ENCODE results near the gene RNF214.
A peak's percentile ranks its signal among the peaks of the same experiment; 100 is the strongest.
"Not testable (repeated sequence)": the region's sequence is repeated elsewhere in the genome, so short reads cannot be mapped to it uniquely, and the experiment has no call there.

RNF214 gene

DNA sequence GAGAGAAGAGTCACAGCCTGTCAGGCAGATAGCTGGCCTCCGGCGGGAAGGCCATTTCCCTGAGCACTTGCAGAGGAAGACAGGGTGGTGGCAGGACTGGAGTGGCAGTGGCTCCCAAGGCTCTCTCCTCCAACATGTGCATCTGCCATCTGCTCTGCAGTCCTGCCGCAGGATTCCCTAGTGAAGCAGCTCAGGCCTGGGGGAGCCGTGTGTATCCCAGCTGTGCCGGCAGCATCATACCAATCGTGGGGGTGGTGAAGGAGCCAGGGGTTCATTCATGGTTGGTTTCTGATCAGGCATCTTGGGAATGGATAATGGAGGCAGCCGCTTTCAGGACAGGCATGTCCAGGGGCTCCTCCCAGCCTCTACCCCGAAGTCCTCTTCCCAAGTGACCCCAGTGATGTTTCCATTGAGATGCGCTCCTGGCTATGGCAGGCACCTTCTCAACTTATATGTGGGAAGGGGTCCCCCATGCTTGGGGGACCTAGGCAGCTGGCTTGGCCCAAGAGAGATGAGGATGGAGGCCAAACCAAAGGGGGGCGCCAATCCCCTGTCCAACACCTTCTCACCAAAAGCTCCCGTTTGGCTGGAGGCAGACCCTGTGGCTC lies 27.2 kb upstream of the RNF214 start:
- peaks cover 12% of the 10 kb centered on the region for H3K36me3 ChIP-seq (ENCODE audit: insufficient read depth, low read length)
- no peak overlapping the region for H3K4me2 ChIP-seq (ENCODE audit: insufficient read depth, low read length)
- DNase-seq (no peak), ATAC-seq (ENCODE audit: insufficient read depth, low read depth) (no peak)
- no peak overlapping the region for H3K27ac ChIP-seq (ENCODE audit: low read length)
- H3K4me1 ChIP-seq (ENCODE audit: insufficient read depth, low read length): no peaks in the 10 kb centered on the region
- no peaks in the 10 kb centered on the region for H3K79me2 ChIP-seq (ENCODE audit: insufficient read depth, low read length)
- H3K27me3 ChIP-seq (ENCODE audit: insufficient read depth, low read length, poor library complexity): no peaks in the 10 kb centered on the region
- H2AFZ ChIP-seq (ENCODE audit: low read depth, low read length): no peak overlapping the region
- H3K9me3 ChIP-seq (ENCODE audit: insufficient read depth, low read length, severe bottlenecking): no peaks in the 10 kb centered on the region
- H4K20me1 ChIP-seq (ENCODE audit: insufficient read depth, low read length): no peaks in the 10 kb centered on the region
- no peak overlapping the region for H3K4me3 ChIP-seq (ENCODE audit: low read depth in 1 of 2, low read length in 2 of 2)
- no peak overlapping the region for H3K9ac ChIP-seq (ENCODE audit: low read depth, low read length)
- no peak for TF ChIP-seq EZH2 (IDR thresholded peaks at IDR 0.05; ENCODE audit: borderline replicate concordance, low read depth, low read length, severe bottlenecking)
- TF ChIP-seq, protein P1, sequence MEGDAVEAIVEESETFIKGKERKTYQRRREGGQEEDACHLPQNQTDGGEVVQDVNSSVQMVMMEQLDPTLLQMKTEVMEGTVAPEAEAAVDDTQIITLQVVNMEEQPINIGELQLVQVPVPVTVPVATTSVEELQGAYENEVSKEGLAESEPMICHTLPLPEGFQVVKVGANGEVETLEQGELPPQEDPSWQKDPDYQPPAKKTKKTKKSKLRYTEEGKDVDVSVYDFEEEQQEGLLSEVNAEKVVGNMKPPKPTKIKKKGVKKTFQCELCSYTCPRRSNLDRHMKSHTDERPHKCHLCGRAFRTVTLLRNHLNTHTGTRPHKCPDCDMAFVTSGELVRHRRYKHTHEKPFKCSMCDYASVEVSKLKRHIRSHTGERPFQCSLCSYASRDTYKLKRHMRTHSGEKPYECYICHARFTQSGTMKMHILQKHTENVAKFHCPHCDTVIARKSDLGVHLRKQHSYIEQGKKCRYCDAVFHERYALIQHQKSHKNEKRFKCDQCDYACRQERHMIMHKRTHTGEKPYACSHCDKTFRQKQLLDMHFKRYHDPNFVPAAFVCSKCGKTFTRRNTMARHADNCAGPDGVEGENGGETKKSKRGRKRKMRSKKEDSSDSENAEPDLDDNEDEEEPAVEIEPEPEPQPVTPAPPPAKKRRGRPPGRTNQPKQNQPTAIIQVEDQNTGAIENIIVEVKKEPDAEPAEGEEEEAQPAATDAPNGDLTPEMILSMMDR (IDR thresholded peaks at IDR 0.05; ENCODE audit: borderline replicate concordance, extremely low read depth, low read length, poor library complexity, severe bottlenecking): no peak

DNA sequence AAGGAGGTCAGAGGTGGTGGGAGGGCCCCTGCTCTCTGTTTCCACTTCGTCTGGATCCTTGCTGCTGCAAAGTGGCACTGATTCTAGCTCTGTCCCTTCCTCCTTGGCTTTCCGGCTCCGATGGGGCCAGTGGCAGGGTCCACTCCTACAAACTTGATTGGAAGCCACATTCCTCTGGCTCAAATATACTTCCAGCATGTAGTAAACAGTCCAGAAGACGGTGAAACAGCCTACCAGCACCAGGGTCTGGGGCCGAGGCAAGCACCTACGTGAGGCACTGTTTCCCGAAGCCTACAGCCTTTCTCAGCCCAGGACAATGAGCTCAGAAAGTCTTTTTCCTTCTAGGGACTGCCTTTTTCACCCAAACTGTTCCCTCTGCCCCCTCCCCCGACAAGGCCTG lies 26.4 kb upstream of the RNF214 start:
- not testable (repeated sequence) for H4K20me1 ChIP-seq (ENCODE audit: insufficient read depth, low read length); H2AFZ ChIP-seq (ENCODE audit: low read depth, low read length); H3K4me2 ChIP-seq (ENCODE audit: insufficient read depth, low read length); H3K79me2 ChIP-seq (ENCODE audit: insufficient read depth, low read length); ATAC-seq (ENCODE audit: insufficient read depth, low read depth); H3K4me3 ChIP-seq (ENCODE audit: low read depth in 1 of 2, low read length in 2 of 2); DNase-seq; H3K9me3 ChIP-seq (ENCODE audit: insufficient read depth, low read length, severe bottlenecking); H3K9ac ChIP-seq (ENCODE audit: low read depth, low read length); H3K4me1 ChIP-seq (ENCODE audit: insufficient read depth, low read length); H3K27me3 ChIP-seq (ENCODE audit: insufficient read depth, low read length, poor library complexity); H3K27ac ChIP-seq (ENCODE audit: low read length)
- H3K36me3 ChIP-seq (ENCODE audit: insufficient read depth, low read length): peaks cover 12% of the 10 kb centered on the region

DNA sequence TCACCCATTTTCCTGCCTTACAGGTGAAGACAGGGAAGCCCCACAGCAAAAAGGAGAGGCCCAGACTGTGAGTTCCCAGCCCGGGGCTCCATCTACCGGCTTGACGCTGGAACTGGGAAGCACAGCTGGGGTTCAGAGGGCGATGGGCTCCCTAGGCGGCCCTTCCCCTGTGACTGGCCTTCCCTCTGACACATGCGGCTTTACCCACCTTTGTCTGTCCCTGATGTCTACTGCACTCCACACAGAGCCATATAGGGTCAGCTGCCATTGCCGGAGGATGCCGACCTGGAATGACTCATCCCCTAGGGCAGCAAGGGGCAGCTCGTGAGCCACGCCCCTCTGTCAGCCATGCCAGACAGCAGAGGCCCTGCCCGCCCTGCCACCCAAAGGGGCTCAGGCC lies 25.6 kb upstream of the RNF214 start:
- H3K4me3 ChIP-seq (ENCODE audit: low read depth in 1 of 2, low read length in 2 of 2); H3K9ac ChIP-seq (ENCODE audit: low read depth, low read length); H2AFZ ChIP-seq (ENCODE audit: low read depth, low read length); H3K4me2 ChIP-seq (ENCODE audit: insufficient read depth, low read length); ATAC-seq (ENCODE audit: insufficient read depth, low read depth); H3K4me1 ChIP-seq (ENCODE audit: insufficient read depth, low read length); H3K27me3 ChIP-seq (ENCODE audit: insufficient read depth, low read length, poor library complexity); H4K20me1 ChIP-seq (ENCODE audit: insufficient read depth, low read length); H3K27ac ChIP-seq (ENCODE audit: low read length); H3K79me2 ChIP-seq (ENCODE audit: insufficient read depth, low read length); H3K9me3 ChIP-seq (ENCODE audit: insufficient read depth, low read length, severe bottlenecking); DNase-seq: not testable (repeated sequence)
- peaks cover 18% of the 10 kb centered on the region for H3K36me3 ChIP-seq (ENCODE audit: insufficient read depth, low read length)

- not testable (repeated sequence) for H3K27ac ChIP-seq (ENCODE audit: low read length); H4K20me1 ChIP-seq (ENCODE audit: insufficient read depth, low read length); H3K9me3 ChIP-seq (ENCODE audit: insufficient read depth, low read length, severe bottlenecking); H3K27me3 ChIP-seq (ENCODE audit: insufficient read depth, low read length, poor library complexity); H2AFZ ChIP-seq (ENCODE audit: low read depth, low read length); H3K4me2 ChIP-seq (ENCODE audit: insufficient read depth, low read length); DNase-seq; H3K4me3 ChIP-seq (ENCODE audit: low read depth in 1 of 2, low read length in 2 of 2); ATAC-seq (ENCODE audit: insufficient read depth, low read depth); H3K9ac ChIP-seq (ENCODE audit: low read depth, low read length); H3K79me2 ChIP-seq (ENCODE audit: insufficient read depth, low read length); H3K4me1 ChIP-seq (ENCODE audit: insufficient read depth, low read length)
- H3K36me3 ChIP-seq (ENCODE audit: insufficient read depth, low read length): peaks cover 18% of the 10 kb centered on the region
Measured at GRCh38 chr11:117207481-117207880, 25.0 kb upstream of the RNF214 start.

DNA sequence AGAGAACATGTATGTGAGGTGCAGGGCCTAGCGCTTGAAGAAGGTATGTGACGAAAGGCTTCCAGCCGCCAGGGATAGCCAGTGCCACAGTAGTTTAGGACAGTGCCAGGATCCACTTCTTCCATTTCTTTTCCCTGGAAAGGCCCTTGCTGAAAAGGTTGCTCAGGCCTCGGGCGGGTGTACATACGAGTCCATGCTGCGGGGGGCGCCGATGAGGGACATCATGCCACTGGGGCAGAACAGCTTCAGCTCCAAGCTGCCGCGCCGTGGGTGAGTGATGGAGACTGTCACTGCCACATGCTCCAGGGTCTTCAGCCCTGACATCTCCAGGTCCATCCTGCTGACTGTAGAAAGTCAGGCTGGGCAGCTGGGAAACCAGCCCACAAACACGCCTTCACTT lies 23.8 kb upstream of the RNF214 start:
- DNase-seq; H2AFZ ChIP-seq (ENCODE audit: low read depth, low read length); H3K9me3 ChIP-seq (ENCODE audit: insufficient read depth, low read length, severe bottlenecking); H4K20me1 ChIP-seq (ENCODE audit: insufficient read depth, low read length); H3K79me2 ChIP-seq (ENCODE audit: insufficient read depth, low read length); H3K27me3 ChIP-seq (ENCODE audit: insufficient read depth, low read length, poor library complexity); ATAC-seq (ENCODE audit: insufficient read depth, low read depth); H3K27ac ChIP-seq (ENCODE audit: low read length); H3K4me3 ChIP-seq (ENCODE audit: low read depth in 1 of 2, low read length in 2 of 2); H3K4me2 ChIP-seq (ENCODE audit: insufficient read depth, low read length); H3K9ac ChIP-seq (ENCODE audit: low read depth, low read length); H3K4me1 ChIP-seq (ENCODE audit: insufficient read depth, low read length): not testable (repeated sequence)
- H3K36me3 ChIP-seq (ENCODE audit: insufficient read depth, low read length): peaks cover 29% of the 10 kb centered on the region
- TF ChIP-seq, protein P1 (IDR thresholded peaks at IDR 0.05; ENCODE audit: borderline replicate concordance, extremely low read depth, low read length, poor library complexity, severe bottlenecking): peak; percentile 15

DNA sequence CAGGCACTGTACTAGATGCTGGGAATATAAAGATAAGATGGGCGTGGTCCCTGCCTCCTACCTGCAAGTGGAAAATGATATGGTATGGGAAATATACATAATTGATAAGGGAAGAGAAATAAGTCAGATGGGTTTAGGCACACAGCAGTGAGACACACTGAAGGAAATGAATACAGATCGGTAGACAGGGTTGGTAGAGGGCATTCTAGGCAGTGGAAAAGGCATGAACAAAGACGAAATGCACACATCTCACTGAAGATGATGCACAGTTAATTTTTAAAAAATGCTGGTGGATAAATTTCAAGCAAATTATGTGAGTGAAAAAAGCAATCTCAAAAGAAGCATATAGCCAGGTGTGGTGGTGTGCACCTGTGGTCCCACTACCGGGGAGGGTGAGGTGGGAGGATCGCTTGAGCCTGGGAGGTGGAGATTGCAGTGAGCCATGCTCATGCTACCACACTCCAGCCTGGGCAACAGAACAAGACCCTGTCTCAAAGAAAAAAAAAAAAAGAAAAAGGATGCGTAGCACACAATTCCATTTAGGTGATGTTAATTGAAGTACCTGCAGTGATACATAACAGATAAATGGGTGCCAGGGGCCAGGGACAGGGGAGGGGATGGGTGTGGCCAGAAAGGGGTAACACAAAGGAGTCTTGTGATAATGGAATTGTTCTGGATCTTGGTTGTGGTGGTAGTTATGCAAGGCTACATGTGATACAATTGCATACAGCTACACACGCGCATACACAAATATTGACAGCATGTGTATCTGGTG lies 22.9 kb upstream of the RNF214 start:
- ATAC-seq (ENCODE audit: insufficient read depth, low read depth); H3K27me3 ChIP-seq (ENCODE audit: insufficient read depth, low read length, poor library complexity): not testable (repeated sequence)

More for the DNA sequence above, 22.9 kb upstream of the RNF214 start:
- H3K36me3 ChIP-seq (ENCODE audit: insufficient read depth, low read length): peaks cover 31% of the 10 kb centered on the region
- not testable (repeated sequence) for H4K20me1 ChIP-seq (ENCODE audit: insufficient read depth, low read length); H3K4me1 ChIP-seq (ENCODE audit: insufficient read depth, low read length); H3K9ac ChIP-seq (ENCODE audit: low read depth, low read length); H3K27ac ChIP-seq (ENCODE audit: low read length); H3K4me2 ChIP-seq (ENCODE audit: insufficient read depth, low read length); H3K9me3 ChIP-seq (ENCODE audit: insufficient read depth, low read length, severe bottlenecking); H3K79me2 ChIP-seq (ENCODE audit: insufficient read depth, low read length); DNase-seq; H2AFZ ChIP-seq (ENCODE audit: low read depth, low read length); H3K4me3 ChIP-seq (ENCODE audit: low read depth in 1 of 2, low read length in 2 of 2)
